Activated CD8-positive, alpha-beta memory T cell treated with anti-CD3 and anti-CD28 coated beads for 48 hours (primary cell): ENCODE results near the gene CCDC88C.

Source experiments
- DNase-seq, 3 experiments: peaks; one replicate each; pipeline ENCODE4 v3.0.0-alpha.2; 2020; ENCODE audit warnings: low read depth in 2 of 3, low spot score in 2 of 3

The CCDC88C gene

GRCh38 chr14:91293281-91293680, 124.3 kb downstream of the CCDC88C start:
- no peak for DNase-seq

GRCh38 chr14:91292491-91292890, 125.1 kb downstream of the CCDC88C start:
- no peak for DNase-seq

- DNase-seq = no peak
These were observed 125.7 kb downstream of the CCDC88C start for GRCh38 chr14:91291786-91292405.

GRCh38 chr14:91290986-91291385, 126.6 kb downstream of the CCDC88C start:
- no peak for DNase-seq

- no peak for DNase-seq
These were observed 128.2 kb downstream of the CCDC88C start for GRCh38 chr14:91289464-91289863.

- DNase-seq = no peak
These were observed 128.7 kb downstream of the CCDC88C start for GRCh38 chr14:91288876-91289275.

GRCh38 chr14:91286530-91286937, 131.1 kb downstream of the CCDC88C start:
- DNase-seq = peak; percentile 41 to 85 (median 69)

- no peak for DNase-seq
These were observed 132.7 kb downstream of the CCDC88C start for GRCh38 chr14:91284791-91285548.

- DNase-seq = no peak
These were observed 133.4 kb downstream of the CCDC88C start for GRCh38 chr14:91284146-91284790.

- DNase-seq = no peak
These were observed 134.0 kb downstream of the CCDC88C start for GRCh38 chr14:91283666-91284065.

- no peak for DNase-seq
These were observed 134.5 kb downstream of the CCDC88C start for GRCh38 chr14:91282954-91283645.

GRCh38 chr14:91281346-91281745, 136.3 kb downstream of the CCDC88C start:
- DNase-seq = no peak

- DNase-seq = no peak
These were observed 137.5 kb downstream of the CCDC88C start for GRCh38 chr14:91280129-91280528.

- no peak for DNase-seq
These were observed 138.3 kb downstream of the CCDC88C start for GRCh38 chr14:91279354-91279753.

- DNase-seq = no peak
These were observed 139.3 kb downstream of the CCDC88C start for GRCh38 chr14:91278383-91278715.

GRCh38 chr14:91277546-91278382, 139.9 kb downstream of the CCDC88C start:
- DNase-seq = no peak

GRCh38 chr14:91274796-91275195, 142.8 kb downstream of the CCDC88C start:
- DNase-seq = no peak

- DNase-seq = no peak
These were observed 143.7 kb downstream of the CCDC88C start for GRCh38 chr14:91273885-91274273.

GRCh38 chr14:91273273-91273884, 144.2 kb downstream of the CCDC88C start:
- no peak for DNase-seq
